Adipocyte (in vitro differentiated cells): ENCODE data around the gene PPP2R2D.

ENCODE experiments used
- DNase-seq: peaks from one replicate; pipeline ENCODE4 v3.0.0-alpha.2; 2015; ENCODE audit warnings: low read depth
- H3K27me3 ChIP-seq: replicated peaks from 2 replicates; pipeline ENCODE4 v1.7.0; 2013; ENCODE audit warnings: mild to moderate bottlenecking, low read length, moderate library complexity; ENCODE audit not compliant: control insufficient read depth, insufficient read depth
- H3K36me3 ChIP-seq: 2 replicates; pipeline ENCODE4 v1.7.0; 2013; ENCODE audit warnings: low read length, mild to moderate bottlenecking, moderate library complexity; ENCODE audit not compliant: control insufficient read depth, insufficient read depth, severe bottlenecking
- H3K4me1 ChIP-seq: 2 replicates; pipeline ENCODE4 v1.7.0; 2013; ENCODE audit warnings: mild to moderate bottlenecking, low read length, moderate library complexity; ENCODE audit not compliant: control insufficient read depth, insufficient read depth
- H3K4me3 ChIP-seq: 2 replicates; pipeline ENCODE4 v1.7.0; 2013; ENCODE audit warnings: mild to moderate bottlenecking, low read length, moderate library complexity
- H3K9ac ChIP-seq: 2 replicates; pipeline ENCODE4 v1.7.0; 2013; ENCODE audit warnings: mild to moderate bottlenecking, low read length, moderate library complexity
- H3K9me3 ChIP-seq: 2 replicates; pipeline ENCODE4 v1.7.0; 2013; ENCODE audit warnings: mild to moderate bottlenecking, low read length, moderate library complexity; ENCODE audit not compliant: control insufficient read depth

The PPP2R2D gene

GRCh38 chr10:131975003-131975402, 74.2 kb downstream of the PPP2R2D start:
- no peaks in the 10 kb centered on the region for H3K9me3 ChIP-seq
- H3K4me3 ChIP-seq = no peak overlapping the region
- no peak for DNase-seq
- H3K4me1 ChIP-seq = peaks cover 29% of the 10 kb centered on the region
- H3K36me3 ChIP-seq = peaks cover 57% of the 10 kb centered on the region
- H3K9ac ChIP-seq = no peak overlapping the region
- no peaks in the 10 kb centered on the region for H3K27me3 ChIP-seq

GRCh38 chr10:131975796-131976195, 75.0 kb downstream of the PPP2R2D start:
- H3K9ac ChIP-seq = no peak overlapping the region
- peaks cover 49% of the 10 kb centered on the region for H3K36me3 ChIP-seq
- H3K4me1 ChIP-seq = peaks cover 29% of the 10 kb centered on the region
- no peaks in the 10 kb centered on the region for H3K9me3 ChIP-seq
- DNase-seq = no peak
- H3K4me3 ChIP-seq = no peak overlapping the region
- H3K27me3 ChIP-seq = no peaks in the 10 kb centered on the region

- DNase-seq = no peak
- no peaks in the 10 kb centered on the region for H3K27me3 ChIP-seq
- no peak overlapping the region for H3K9ac ChIP-seq
- H3K4me3 ChIP-seq = no peak overlapping the region
- H3K36me3 ChIP-seq = peaks cover 33% of the 10 kb centered on the region
- H3K9me3 ChIP-seq = no peaks in the 10 kb centered on the region
- H3K4me1 ChIP-seq = peaks cover 27% of the 10 kb centered on the region
These were observed 76.7 kb downstream of the PPP2R2D start for GRCh38 chr10:131977323-131978096.

- H3K9ac ChIP-seq = no peak overlapping the region
- no peaks in the 10 kb centered on the region for H3K27me3 ChIP-seq
- H3K4me3 ChIP-seq = peak overlapping the region; percentile 94
- no peaks in the 10 kb centered on the region for H3K9me3 ChIP-seq
- peaks cover 18% of the 10 kb centered on the region for H3K4me1 ChIP-seq
- DNase-seq = no peak
- peaks cover 24% of the 10 kb centered on the region for H3K36me3 ChIP-seq
These were observed 77.6 kb downstream of the PPP2R2D start for GRCh38 chr10:131978366-131978765.

GRCh38 chr10:131978851-131979250, 78.0 kb downstream of the PPP2R2D start:
- DNase-seq = no peak
- Histone ChIP-seq H3K36me3 (peaks cover 20% of the 10 kb centered on the region), H3K27me3 (no peaks in the 10 kb centered on the region), H3K9me3 (no peaks in the 10 kb centered on the region), H3K4me3 (peak overlapping the region; percentile 94), H3K4me1 (peaks cover 16% of the 10 kb centered on the region), H3K9ac (no peak overlapping the region)

GRCh38 chr10:131979336-131979735, 78.5 kb downstream of the PPP2R2D start:
- DNase-seq = no peak
- Histone ChIP-seq H3K4me1 (peaks cover 16% of the 10 kb centered on the region), H3K9ac (peak overlapping the region; percentile 94), H3K36me3 (peaks cover 15% of the 10 kb centered on the region), H3K27me3 (no peaks in the 10 kb centered on the region), H3K4me3 (peak overlapping the region; percentile 94), H3K9me3 (no peaks in the 10 kb centered on the region)

GRCh38 chr10:131979821-131980270, 79.0 kb downstream of the PPP2R2D start:
- peak; percentile 77 for DNase-seq

GRCh38 chr10:131980321-131980720, 79.5 kb downstream of the PPP2R2D start:
- no peaks in the 10 kb centered on the region for H3K9me3 ChIP-seq

More at GRCh38 chr10:131979821-131980270, 79.0 kb downstream of the PPP2R2D start:
- Histone ChIP-seq H3K27me3 (no peaks in the 10 kb centered on the region), H3K4me1 (peaks cover 16% of the 10 kb centered on the region), H3K9me3 (no peaks in the 10 kb centered on the region), H3K4me3 (peak overlapping the region; percentile 94), H3K9ac (peak overlapping the region; percentile 94), H3K36me3 (peaks cover 14% of the 10 kb centered on the region)

GRCh38 chr10:131980761-131981428, 80.1 kb downstream of the PPP2R2D start:
- H3K4me1 ChIP-seq = peaks cover 16% of the 10 kb centered on the region

More at GRCh38 chr10:131980321-131980720, 79.5 kb downstream of the PPP2R2D start:
- H3K9ac ChIP-seq = peak overlapping the region; percentile 94
- H3K27me3 ChIP-seq = no peaks in the 10 kb centered on the region
- no peak for DNase-seq
- H3K36me3 ChIP-seq = peaks cover 14% of the 10 kb centered on the region
- H3K4me1 ChIP-seq = peaks cover 16% of the 10 kb centered on the region
- H3K4me3 ChIP-seq = peak overlapping the region; percentile 94

GRCh38 chr10:131981429-131982184, 80.8 kb downstream of the PPP2R2D start, which contains the start of gene BNIP3:
TSS of gene BNIP3 (minus strand) at chr10:131981923. CDS start at chr10:131981806, 117 bp downstream.
- H3K36me3 ChIP-seq = peaks cover 7% of the 10 kb centered on the region
- H3K27me3 ChIP-seq = no peaks in the 10 kb centered on the region
- peak within 1 kb of the TSS; percentile 94 for H3K9ac ChIP-seq
- peak within 1 kb of the TSS; percentile 94 for H3K4me3 ChIP-seq
- no peaks in the 10 kb centered on the region for H3K9me3 ChIP-seq
- peaks cover 16% of the 10 kb centered on the region for H3K4me1 ChIP-seq
- DNase-seq = peak; percentile 99

More at GRCh38 chr10:131980761-131981428, 80.1 kb downstream of the PPP2R2D start:
- Histone ChIP-seq H3K27me3 (no peaks in the 10 kb centered on the region), H3K36me3 (peaks cover 10% of the 10 kb centered on the region), H3K9ac (peak overlapping the region; percentile 94), H3K4me3 (peak overlapping the region; percentile 94), H3K9me3 (no peaks in the 10 kb centered on the region)
- DNase-seq = peak; percentile 56
